ENCODE results near the gene TRAF3IP3.

TRAF3IP3 gene

GRCh38 chr1:209715314-209715713 is 40.5 kb upstream of the TRAF3IP3 start:
- no peak overlapping the region for H3K4me3 ChIP-seq (ENCODE audit: low read depth, low read length)
- TF ChIP-seq CTCF (IDR thresholded peaks at IDR 0.05; ENCODE audit: borderline replicate concordance, insufficient read depth, low read depth, low read length), result no peak

GRCh38 chr1:209717818-209718217 is 38.0 kb upstream of the TRAF3IP3 start:
- TF ChIP-seq CTCF (IDR thresholded peaks at IDR 0.05; ENCODE audit: borderline replicate concordance, insufficient read depth, low read depth, low read length), result no peak
- H3K4me3 ChIP-seq (ENCODE audit: low read depth, low read length), result no peak overlapping the region

GRCh38 chr1:209720326-209720725 is 35.5 kb upstream of the TRAF3IP3 start:
- no peak overlapping the region for H3K4me3 ChIP-seq (ENCODE audit: low read depth, low read length)
- TF ChIP-seq CTCF (IDR thresholded peaks at IDR 0.05; ENCODE audit: borderline replicate concordance, insufficient read depth, low read depth, low read length), result no peak

- TF ChIP-seq CTCF (IDR thresholded peaks at IDR 0.05; ENCODE audit: borderline replicate concordance, insufficient read depth, low read depth, low read length), result no peak
- no peak overlapping the region for H3K4me3 ChIP-seq (ENCODE audit: low read depth, low read length)
Observed at GRCh38 chr1:209720826-209721225, 35.0 kb upstream of the TRAF3IP3 start.

- no peak for TF ChIP-seq CTCF (IDR thresholded peaks at IDR 0.05; ENCODE audit: borderline replicate concordance, insufficient read depth, low read depth, low read length)
Observed at GRCh38 chr1:209721323-209721722, 34.5 kb upstream of the TRAF3IP3 start.

GRCh38 chr1:209723265-209723664 is 32.6 kb upstream of the TRAF3IP3 start:
- no peak for TF ChIP-seq CTCF (IDR thresholded peaks at IDR 0.05; ENCODE audit: borderline replicate concordance, insufficient read depth, low read depth, low read length)
- H3K4me3 ChIP-seq (ENCODE audit: low read depth, low read length), result no peak overlapping the region

More at GRCh38 chr1:209721323-209721722, 34.5 kb upstream of the TRAF3IP3 start:
- H3K4me3 ChIP-seq (ENCODE audit: low read depth, low read length), result no peak overlapping the region

GRCh38 chr1:209723756-209724693 is 31.8 kb upstream of the TRAF3IP3 start:
- TF ChIP-seq CTCF (IDR thresholded peaks at IDR 0.05; ENCODE audit: borderline replicate concordance, insufficient read depth, low read depth, low read length), result no peak
- H3K4me3 ChIP-seq (ENCODE audit: low read depth, low read length), result no peak overlapping the region
